ENCODE measurements around the gene TMEM271. TPM values are rescaled to one million over a fixed set of nuclear protein-coding genes. Genes with fewer than 3 reads are reported as not detected.

The TMEM271 gene
- total and polyA plus RNA-seq, 10 of the 15 experiments (the other 5 are each of a cell fraction or from before 2014, with no cell fraction given): not detected

GRCh38 chr4:525660-526059 lies 50.4 kb downstream of the TMEM271 start (continued):
- TF ChIP-seq ZNF592 (IDR thresholded peaks at IDR 0.05): no peak

GRCh38 chr4:524196-524595 lies 51.9 kb downstream of the TMEM271 start:
- FAIRE-seq: no peak
- SMC1A ChIA-PET (ENCODE audit: uncharacterized antibody, unreplicated experiment): no interaction called here
- peaks cover 12 to 24% of the 10 kb centered on the region in 2 experiments; a peak in 3 of 4 replicates for H3K36me3 ChIP-seq (ENCODE audit: control insufficient read depth in 2 of 2, insufficient read depth in 2 of 2, low read length in 1 of 2)

More at GRCh38 chr4:524196-524595, 51.9 kb downstream of the TMEM271 start:
- H3K4me1 ChIP-seq (ENCODE audit: control insufficient read depth, insufficient read depth, low read length): no peaks in the 10 kb centered on the region
- no peak overlapping the region for H3K27ac ChIP-seq (ENCODE audit: control insufficient read depth, insufficient read depth)
- no peak overlapping the region for H3K4me3 ChIP-seq
- no peaks in the 10 kb centered on the region for H3K27me3 ChIP-seq (replicated peaks in 1 of 2; ENCODE audit: control insufficient read depth in 2 of 2, insufficient read depth in 2 of 2, low read length in 1 of 2)
- no TSS peak for BruUV-seq (replicated peaks)
- H4K20me1 ChIP-seq (ENCODE audit: control insufficient read depth, insufficient read depth): no peaks in the 10 kb centered on the region
- no peak overlapping the region for H3K4me2 ChIP-seq (ENCODE audit: control insufficient read depth, insufficient read depth)
- H2AFZ ChIP-seq (ENCODE audit: control insufficient read depth, low read depth, low read length): no peak overlapping the region
- TF ChIP-seq SREBF2 (IDR thresholded peaks at IDR 0.05; ENCODE audit: low read length) (no peak), RBBP5 (conservative IDR thresholded peaks at IDR 0.05) (no peak), ZBTB33 (IDR thresholded peaks at IDR 0.05) (no peak), ZNF592 (IDR thresholded peaks at IDR 0.05) (no peak), ATF7 (IDR thresholded peaks at IDR 0.05; ENCODE audit: low read depth) (no peak), EED (IDR thresholded peaks at IDR 0.05; ENCODE audit: low read depth) (no peak), POLR2AphosphoS2 (IDR thresholded peaks at IDR 0.05; ENCODE audit: low read depth, low read length) (no peak), MAX (IDR thresholded peaks at IDR 0.05; ENCODE audit: low read depth, low read length) (no peak), RELA (IDR thresholded peaks at IDR 0.05; ENCODE audit: borderline replicate concordance, partially characterized antibody) (no peak), BHLHE40 (IDR thresholded peaks at IDR 0.05; ENCODE audit: borderline replicate concordance in 1 of 2, low read depth in 2 of 2, low read length in 1 of 2) (no peak)
- intact Hi-C loops (cut with micrococcal nuclease; ENCODE audit: unreplicated experiment): no loop called here
- CTCF ChIA-PET: no interaction called here
- RAD21 ChIA-PET (ENCODE audit: unreplicated experiment): no interaction called here
- no peak overlapping the region for H3K9ac ChIP-seq (ENCODE audit: control insufficient read depth, insufficient read depth, low read length)
- H3K9me3 ChIP-seq (replicated peaks; ENCODE audit: control insufficient read depth, insufficient read depth, low read length): no peaks in the 10 kb centered on the region; the same call in 2 of the 3 replicates
- H3K79me2 ChIP-seq (ENCODE audit: control insufficient read depth, insufficient read depth, low read length): no peaks in the 10 kb centered on the region
- 97% methylated on average over 15 of the region's 15 CpGs for WGBS (ENCODE audit: insufficient coverage, insufficient replicate concordance, low lambda C conversion rate, missing lambda C conversion rate)
- ATAC-seq (no peak), DNase-seq (ENCODE audit: low read depth, low spot score) (no peak)
- in situ Hi-C loops (cut with MboI): no loop called here
- POLR2A ChIA-PET: no interaction called here
